GF-D8 (cell line): ENCODE measurements around the gene SLC38A11.
A peak's percentile ranks its signal among the peaks of the same experiment; 100 is the strongest.
"Not testable (repeated sequence)": the region's sequence is repeated elsewhere in the genome, so short reads cannot be mapped to it uniquely, and the experiment has no call there.

ENCODE experiments used
- DNase-seq: peaks from one replicate; lab custom pipeline; 2025; lab: John Stamatoyannopoulos, UW

SLC38A11 gene, protein sequence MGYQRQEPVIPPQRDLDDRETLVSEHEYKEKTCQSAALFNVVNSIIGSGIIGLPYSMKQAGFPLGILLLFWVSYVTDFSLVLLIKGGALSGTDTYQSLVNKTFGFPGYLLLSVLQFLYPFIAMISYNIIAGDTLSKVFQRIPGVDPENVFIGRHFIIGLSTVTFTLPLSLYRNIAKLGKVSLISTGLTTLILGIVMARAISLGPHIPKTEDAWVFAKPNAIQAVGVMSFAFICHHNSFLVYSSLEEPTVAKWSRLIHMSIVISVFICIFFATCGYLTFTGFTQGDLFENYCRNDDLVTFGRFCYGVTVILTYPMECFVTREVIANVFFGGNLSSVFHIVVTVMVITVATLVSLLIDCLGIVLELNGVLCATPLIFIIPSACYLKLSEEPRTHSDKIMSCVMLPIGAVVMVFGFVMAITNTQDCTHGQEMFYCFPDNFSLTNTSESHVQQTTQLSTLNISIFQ

GRCh38 chr2:164954954-164955701 is at the start of gene SLC38A11:
Gene SLC38A11, minus strand, starts transcription at chr2:164955525. Its CDS starts 278 bp downstream, at chr2:164955247.
- no peak for DNase-seq

DNA sequence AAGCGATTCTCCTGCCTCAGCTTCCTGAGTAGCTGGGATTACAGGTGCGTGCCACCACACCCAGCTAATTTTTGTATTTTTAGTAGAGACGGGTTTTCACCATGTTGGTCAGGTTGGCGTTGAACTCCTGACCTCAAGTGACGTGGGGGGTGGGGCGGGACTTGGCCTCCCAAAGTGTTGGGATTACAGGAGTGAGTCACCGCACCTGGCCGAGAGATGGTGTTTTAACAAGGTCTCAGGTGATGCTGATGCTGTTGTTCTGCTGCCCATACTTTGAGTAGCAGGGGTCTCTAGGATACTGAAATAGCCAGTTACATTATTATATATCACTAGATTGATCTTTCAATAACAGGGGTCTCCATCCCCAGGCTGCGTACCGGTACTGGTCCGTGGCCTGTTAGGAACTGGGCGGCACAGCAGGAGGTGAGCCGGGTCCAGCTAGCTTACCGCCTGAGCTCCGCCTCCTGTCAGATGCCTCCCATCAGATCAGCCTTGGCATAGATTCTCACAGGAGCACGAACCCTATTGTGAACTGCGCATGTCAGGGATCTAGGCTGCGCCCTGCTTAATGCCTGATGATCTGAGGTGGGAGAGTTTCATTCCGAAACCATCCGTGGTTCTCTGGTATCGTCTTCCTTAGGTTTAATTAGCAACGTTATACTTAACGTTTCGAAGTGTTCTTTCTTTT is 48.3 kb upstream of the SLC38A11 start:
- DNase-seq = no peak

DNA sequence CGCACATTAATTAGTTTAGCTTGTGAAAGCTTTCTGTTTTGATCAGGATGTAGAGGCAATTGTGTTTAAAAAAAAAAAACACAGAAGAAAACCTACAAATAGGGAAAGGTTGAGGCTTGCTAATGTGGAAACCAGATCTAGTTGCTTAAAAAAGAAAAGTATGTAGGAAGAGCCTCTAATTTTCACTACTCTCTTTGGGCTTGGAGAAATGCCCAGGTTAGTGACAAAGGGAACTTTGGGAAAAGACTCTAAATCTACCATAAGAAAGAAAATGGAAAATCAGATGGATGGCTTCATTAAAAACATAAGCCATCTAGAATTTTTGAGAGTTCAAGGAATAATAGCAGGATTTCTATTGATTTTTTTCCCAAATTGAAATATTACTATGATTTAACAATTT is 47.3 kb upstream of the SLC38A11 start:
- DNase-seq = no peak

DNA sequence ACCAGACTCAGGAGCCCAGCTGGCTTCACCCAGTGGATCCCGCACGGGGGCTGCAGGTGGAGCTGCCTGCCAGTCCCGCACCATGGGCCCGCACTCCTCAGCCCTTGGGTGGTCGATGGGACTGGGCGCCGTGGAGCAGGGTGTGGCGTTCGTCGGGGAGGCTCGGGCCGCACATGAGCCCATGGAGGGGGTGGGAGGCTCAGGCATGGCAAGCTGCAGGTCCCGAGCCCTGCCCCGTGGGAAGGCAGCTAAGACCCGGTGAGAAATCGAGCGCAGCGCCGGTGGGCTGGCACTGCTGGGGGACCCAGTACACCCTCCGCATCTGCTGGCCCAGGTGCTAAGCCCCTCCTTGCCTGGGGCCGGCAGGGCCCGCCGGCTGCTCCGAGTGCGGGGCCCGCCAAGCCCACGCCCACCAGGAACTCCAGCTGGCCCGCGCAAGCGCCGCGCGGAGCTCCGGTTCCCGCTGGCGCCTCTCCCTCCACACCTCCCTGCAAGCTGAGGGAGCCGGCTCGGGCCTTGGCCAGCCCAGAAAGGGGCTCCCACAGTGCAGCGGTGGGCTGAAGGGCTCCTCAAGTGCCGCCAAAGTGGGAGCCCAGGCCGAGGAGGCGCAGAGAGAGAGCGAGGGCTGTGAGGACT is 39.5 kb upstream of the SLC38A11 start:
- not testable (repeated sequence) for DNase-seq

DNA sequence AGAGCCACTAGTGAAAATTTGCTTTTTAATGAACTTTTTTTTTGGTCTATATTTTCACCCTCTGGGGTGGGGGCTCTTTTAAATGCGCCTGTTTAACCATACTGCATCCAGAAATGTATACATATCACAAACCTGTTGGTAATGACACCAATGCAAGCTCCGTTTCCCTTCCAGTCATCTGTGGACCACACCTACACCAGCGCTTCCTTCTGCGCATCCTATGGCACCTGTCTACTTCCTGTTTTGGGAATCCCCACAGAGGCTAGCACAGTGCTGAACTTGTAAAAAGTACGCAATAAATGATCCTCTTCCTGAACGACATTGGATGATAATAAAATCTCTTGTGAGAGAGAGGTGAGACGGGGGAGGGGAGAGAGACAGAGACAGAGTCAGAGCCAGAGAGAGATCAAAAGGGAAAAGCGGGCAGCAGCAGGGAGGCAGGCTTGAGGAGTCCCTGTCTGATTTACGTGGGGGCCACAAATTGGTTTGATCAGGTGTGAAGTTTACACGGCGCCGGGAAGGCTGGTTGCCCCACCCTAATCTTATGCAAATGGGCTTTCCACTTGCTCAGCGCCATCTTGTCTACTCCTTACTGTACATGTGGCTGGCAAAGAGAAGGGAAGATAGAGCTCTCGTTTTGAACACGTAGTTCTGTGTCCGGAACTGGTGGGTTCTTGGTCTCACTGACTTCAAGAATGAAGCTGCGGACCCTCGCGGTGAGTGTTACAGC is 38.1 kb upstream of the SLC38A11 start:
- DNase-seq = no peak

- peak; percentile 9 for DNase-seq
Measured at GRCh38 chr2:164992818-164993217, 37.5 kb upstream of the SLC38A11 start.

DNA sequence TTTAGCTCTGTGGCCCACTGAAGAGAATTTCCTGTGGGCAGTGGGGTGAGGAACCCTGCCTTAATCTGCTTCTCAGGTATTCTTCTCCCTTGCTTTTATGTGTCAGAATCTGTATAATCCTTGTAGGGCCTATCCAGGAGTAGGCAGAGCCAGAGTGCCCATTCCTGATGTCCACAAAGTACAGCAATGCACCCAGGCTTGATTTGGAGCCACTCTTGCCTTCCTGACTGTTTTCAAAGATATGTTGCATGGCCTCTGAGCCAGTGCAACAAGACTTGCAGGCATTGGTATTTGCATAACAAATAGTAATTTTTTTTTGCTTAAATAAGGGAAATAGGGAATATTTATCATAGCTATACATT is 36.7 kb upstream of the SLC38A11 start:
- DNase-seq = not testable (repeated sequence)

GRCh38 chr2:164991361-164992092 is 36.2 kb upstream of the SLC38A11 start:
- not testable (repeated sequence) for DNase-seq

DNA sequence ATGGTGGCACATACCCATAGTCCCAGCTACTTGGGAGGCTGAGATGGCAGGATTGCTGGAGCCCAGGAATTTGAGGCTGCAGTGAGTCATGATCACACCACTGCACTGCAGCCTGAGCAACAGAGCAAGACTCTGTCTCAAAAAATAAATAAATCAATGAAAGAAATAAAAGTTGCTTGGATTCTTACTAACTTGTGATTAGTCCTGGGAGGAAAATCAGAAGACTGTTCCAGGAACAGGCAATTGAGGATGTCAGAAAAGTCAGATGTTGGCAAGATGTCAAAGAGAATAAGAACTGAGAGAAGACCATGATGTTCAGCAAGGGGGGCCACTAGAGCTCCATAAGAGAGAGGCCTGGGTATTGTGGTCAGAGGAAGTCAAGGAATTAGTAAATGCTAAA is 35.6 kb upstream of the SLC38A11 start:
- DNase-seq = not testable (repeated sequence)

DNA sequence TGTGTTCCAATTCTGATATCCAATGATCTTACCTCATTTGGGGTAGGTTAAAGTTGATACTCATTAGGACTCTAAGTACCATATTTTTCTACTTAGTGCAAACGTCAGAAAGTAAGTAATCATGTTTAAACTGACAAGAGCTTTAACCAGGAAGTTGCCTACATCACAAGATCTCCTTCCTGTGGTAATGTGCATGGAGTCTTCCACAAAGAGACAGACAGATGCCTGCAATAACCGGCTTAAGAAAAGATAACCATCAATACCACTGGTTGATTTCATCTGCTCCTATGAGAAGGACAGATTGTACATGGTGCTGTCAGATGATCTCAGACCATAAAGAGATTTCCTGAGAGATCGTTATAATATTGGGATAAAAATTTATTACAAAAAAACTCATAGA is 33.5 kb upstream of the SLC38A11 start:
- DNase-seq = peak; percentile 18

GRCh38 chr2:164986027-164986426 is 30.7 kb upstream of the SLC38A11 start:
- DNase-seq = not testable (repeated sequence)

GRCh38 chr2:164984428-164984827 is 29.1 kb upstream of the SLC38A11 start:
- DNase-seq = no peak

DNA sequence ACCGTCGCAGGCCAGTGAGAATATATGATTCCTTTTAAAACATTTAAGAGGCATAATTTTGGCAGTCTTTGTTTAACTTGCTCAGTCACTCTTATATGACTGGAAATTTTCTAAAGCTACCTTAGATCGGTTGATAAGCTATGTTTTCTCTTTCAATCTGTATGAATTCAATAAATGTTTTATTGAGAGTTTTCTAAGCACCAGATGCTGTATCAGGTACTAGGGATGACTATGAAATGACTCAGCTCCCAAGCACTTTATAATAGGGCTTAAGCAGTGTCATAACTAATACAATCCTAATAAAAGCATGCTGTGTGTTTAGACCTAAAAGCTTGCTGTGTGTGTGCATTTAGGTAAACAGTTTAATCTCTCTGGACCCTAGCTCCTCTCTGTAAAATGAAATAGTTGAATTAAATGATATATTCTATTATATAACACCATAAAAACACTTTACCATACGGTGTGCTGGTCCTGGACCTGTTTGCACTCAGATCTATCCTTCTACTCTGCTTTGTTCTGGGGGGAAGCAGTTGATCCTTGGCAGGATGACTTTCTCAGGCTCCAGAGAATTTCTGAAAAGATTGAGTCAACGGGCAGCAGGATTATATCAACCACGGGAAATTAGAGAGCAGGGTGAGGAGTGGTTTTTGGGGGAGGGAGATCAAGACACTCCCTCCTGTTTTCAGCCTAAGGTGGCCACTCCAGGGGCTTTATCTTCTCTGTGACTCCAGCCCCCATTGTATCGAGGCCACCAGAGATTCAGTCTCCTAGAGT is 26.1 kb upstream of the SLC38A11 start:
- DNase-seq = peak; percentile 1

GRCh38 chr2:164980688-164981087 is 25.4 kb upstream of the SLC38A11 start:
- DNase-seq = not testable (repeated sequence)

DNA sequence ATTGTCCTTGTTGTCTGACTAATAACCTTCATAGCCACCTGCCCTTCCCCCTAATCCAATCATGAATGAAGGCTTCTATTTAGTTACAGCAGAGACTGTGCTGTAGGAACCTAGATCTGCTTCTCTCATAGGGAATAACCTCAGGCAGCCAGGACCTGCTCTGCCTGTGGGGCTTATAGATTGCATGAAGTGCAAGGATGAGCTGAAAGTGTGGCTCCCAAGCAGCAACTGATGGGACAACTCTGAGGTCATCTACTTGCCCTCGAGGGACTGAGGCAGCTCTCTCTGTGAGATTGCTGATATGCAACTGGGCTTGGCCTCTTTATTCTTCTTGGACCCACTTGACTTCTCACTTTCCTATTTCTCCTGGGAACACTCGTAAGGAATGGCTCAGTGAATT is 23.8 kb upstream of the SLC38A11 start:
- DNase-seq = no peak

DNA sequence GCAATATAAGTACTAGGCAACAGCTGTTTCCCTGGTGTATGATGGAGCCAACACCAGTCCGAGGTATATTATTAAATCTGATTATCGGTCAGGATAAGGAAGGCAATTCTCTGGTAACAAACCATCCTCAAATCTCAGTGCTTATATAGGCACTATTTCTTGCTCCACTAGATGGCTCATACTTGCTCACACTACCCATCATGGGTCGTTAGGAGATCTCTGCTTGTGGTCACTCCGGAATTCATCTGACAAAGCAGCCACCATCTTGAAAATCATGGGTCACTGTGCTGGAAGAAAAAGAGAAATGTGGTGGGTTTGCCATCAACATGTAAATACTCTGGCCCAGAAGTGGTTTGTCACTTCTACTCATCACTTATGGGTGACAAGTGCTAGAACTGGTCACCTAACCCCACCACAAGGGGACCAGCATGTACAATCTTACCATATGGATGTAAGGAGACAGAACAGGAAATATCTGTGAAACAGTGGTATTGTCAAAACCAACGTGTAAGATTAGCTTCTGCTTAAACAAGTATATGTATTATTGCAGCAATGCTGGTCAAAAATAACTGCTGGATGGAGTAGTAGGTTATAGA is 21.6 kb upstream of the SLC38A11 start:
- DNase-seq = not testable (repeated sequence)

GRCh38 chr2:164976301-164976700 is 21.0 kb upstream of the SLC38A11 start:
- DNase-seq = no peak

GRCh38 chr2:164975891-164976290 is 20.6 kb upstream of the SLC38A11 start:
- DNase-seq = no peak

DNA sequence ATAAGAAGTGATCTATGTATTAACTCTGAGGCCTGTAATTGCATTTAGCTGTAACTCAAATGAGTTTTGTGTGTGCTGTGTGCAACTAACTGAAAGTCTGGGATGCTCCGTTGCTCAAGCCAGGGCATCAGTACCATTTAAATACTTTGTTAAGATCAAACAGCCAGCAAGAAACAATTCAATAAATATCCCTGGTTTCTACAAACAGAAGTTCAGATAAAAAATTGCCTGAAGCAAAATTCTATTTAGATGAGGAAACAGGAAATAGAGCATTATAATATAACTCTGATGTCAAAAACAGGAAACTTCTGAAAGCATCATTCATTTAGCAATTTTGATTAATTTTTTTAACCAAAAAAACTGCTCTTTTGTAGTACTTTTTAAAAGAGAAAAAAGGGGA is 18.9 kb upstream of the SLC38A11 start:
- DNase-seq = no peak
